ENCODE data around the gene FMC1.

FMC1 gene

DNA sequence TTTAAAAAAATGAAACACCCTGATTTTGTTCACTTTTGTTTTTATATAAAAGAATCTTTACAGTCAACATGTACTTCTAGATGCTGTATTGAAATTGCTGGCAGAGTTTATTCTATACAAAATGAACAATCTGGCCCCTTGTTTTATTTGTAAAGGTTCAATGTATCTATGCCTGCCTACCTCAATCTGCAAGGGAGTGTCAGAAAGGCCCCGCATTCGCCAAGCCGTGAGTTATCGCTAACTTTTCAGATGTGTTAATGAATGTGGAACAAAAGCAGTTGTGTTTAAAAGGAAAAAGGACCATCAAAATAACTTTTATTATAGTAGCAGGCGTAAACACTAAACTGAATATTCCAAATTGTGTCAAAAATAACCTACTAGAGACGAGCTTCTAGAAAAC, 33.1 kb downstream of the FMC1 start:
- Histone ChIP-seq H3K36me3 (ENCODE audit: control insufficient read depth in 2 of 2, insufficient read depth in 2 of 2, low read length in 2 of 2) (peaks cover 13 to 17% of the 10 kb centered on the region in 2 donors), H3K9me3 (ENCODE audit: control insufficient read depth in 2 of 2, low read length in 2 of 2) (no peaks in the 10 kb centered on the region), H3K4me3 (ENCODE audit: low read length in 2 of 2) (no peak overlapping the region), H3K9ac (ENCODE audit: low read length in 2 of 2) (no peak overlapping the region), H3K27ac (ENCODE audit: low read length) (no peak overlapping the region), H3K4me1 (ENCODE audit: control insufficient read depth, insufficient read depth, low read length) (peaks cover 4% of the 10 kb centered on the region), H3K27me3 (ENCODE audit: control insufficient read depth in 1 of 2, insufficient read depth in 2 of 2, low read length in 2 of 2) (no peaks in the 10 kb centered on the region)

DNA sequence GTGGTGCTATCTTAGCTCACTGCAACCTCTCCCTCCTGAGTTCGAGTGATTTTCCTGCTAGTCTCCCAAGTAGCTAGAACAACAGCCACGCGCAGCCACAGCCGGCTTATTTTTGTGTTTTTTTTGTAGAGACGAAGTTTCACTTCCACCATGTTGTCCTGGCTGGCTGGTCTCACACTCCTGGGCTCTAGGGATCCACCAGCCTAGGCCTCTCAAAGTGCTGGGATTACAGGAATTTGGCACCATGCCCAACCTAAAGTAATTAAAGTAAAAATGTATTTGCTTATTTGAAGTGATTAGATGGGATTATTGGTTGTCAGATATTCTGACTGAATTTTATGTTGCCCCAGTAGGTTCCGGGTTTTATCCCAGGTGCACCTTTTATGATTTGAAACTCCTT, 41.3 kb downstream of the FMC1 start:
- peaks cover 15 to 19% of the 10 kb centered on the region in 2 donors for H3K36me3 ChIP-seq (ENCODE audit: control insufficient read depth in 2 of 2, insufficient read depth in 2 of 2, low read length in 2 of 2)

DNA sequence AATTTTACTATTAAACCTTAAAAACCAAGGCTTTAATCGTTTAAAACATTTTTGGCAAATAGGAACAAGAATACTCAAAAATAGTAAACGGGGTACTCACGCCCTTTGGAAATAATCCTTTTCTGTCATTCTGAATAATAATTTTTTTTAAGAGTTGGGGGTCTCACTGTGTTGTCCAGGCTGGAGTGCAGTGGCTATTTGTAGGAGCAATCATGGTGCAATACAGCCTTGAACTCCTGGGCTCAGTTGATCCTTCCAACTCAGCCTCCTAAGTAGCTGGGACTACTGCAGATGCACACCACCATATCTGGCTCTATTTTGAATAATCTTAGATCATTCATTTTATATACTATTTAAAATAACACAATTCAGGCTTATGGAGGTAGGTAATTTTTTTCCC, 43.5 kb downstream of the FMC1 start:
- H3K4me1 ChIP-seq (ENCODE audit: control insufficient read depth, insufficient read depth, low read length) = no peaks in the 10 kb centered on the region
- H3K9ac ChIP-seq (ENCODE audit: low read length in 2 of 2) = no peak overlapping the region
- H3K27ac ChIP-seq (ENCODE audit: low read length) = no peak overlapping the region
- no peaks in the 10 kb centered on the region for H3K27me3 ChIP-seq (ENCODE audit: control insufficient read depth in 1 of 2, insufficient read depth in 2 of 2, low read length in 2 of 2)
- no peak overlapping the region for H3K4me3 ChIP-seq (ENCODE audit: low read length in 2 of 2)
- H3K36me3 ChIP-seq (ENCODE audit: control insufficient read depth in 2 of 2, insufficient read depth in 2 of 2, low read length in 2 of 2) = peaks cover 6 to 10% of the 10 kb centered on the region in 2 donors
- H3K9me3 ChIP-seq (ENCODE audit: control insufficient read depth in 2 of 2, low read length in 2 of 2) = no peaks in the 10 kb centered on the region

More for the DNA sequence above, 41.3 kb downstream of the FMC1 start:
- H3K4me3 ChIP-seq (ENCODE audit: low read length in 2 of 2) = no peak overlapping the region
- H3K9ac ChIP-seq (ENCODE audit: low read length in 2 of 2) = no peak overlapping the region
- H3K9me3 ChIP-seq (ENCODE audit: control insufficient read depth in 2 of 2, low read length in 2 of 2) = no peaks in the 10 kb centered on the region
- no peaks in the 10 kb centered on the region for H3K27me3 ChIP-seq (ENCODE audit: control insufficient read depth in 1 of 2, insufficient read depth in 2 of 2, low read length in 2 of 2)
- H3K27ac ChIP-seq (ENCODE audit: low read length) = no peak overlapping the region
- no peaks in the 10 kb centered on the region for H3K4me1 ChIP-seq (ENCODE audit: control insufficient read depth, insufficient read depth, low read length)

DNA sequence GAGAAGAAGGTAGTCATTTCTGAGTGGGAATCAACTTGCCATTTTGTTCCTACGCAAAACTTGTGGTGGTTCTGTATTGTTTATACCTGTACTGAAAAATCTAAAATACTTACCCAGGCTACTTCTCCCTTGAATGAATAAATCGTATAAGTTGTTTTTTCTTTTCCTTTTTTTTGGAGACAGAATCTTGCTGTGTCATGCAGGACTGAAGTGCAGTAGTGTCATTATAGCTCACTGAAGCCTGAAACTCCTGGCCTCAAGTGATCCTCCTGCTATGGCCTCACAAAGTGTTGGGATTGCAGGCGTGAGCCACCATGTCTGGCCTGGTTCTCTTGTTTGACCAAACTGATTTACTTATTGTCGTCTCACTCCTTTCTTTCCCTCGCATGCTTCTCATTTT, 46.5 kb downstream of the FMC1 start:
- Histone ChIP-seq H3K4me3 (ENCODE audit: low read length in 2 of 2) (no peak overlapping the region), H3K36me3 (ENCODE audit: control insufficient read depth in 2 of 2, insufficient read depth in 2 of 2, low read length in 2 of 2) (peaks cover 5 to 13% of the 10 kb centered on the region in 2 donors), H3K4me1 (ENCODE audit: control insufficient read depth, insufficient read depth, low read length) (no peaks in the 10 kb centered on the region), H3K27me3 (ENCODE audit: control insufficient read depth in 1 of 2, insufficient read depth in 2 of 2, low read length in 2 of 2) (no peaks in the 10 kb centered on the region), H3K27ac (ENCODE audit: low read length) (no peak overlapping the region), H3K9me3 (ENCODE audit: control insufficient read depth in 2 of 2, low read length in 2 of 2) (no peaks in the 10 kb centered on the region), H3K9ac (ENCODE audit: low read length in 2 of 2) (no peak overlapping the region)

DNA sequence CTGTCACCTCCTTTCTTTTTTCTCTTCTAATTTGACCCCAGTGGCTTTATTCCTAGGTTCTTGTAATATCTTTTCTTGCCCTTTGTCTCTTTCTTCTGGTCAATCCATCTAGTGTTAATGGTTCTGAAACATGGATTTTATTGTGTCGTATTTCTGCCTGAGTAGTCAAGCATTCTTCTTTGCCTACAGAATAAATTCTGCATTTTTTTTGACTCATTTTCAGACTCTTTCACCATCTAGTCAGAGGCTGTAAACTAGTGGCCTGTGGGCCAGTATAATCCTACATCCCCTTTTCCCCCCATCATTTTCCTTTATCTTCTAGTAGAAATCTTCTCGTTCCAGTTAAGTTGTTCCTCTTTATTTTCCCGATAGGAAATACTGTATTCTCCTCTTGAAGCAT, 48.0 kb downstream of the FMC1 start:
- Histone ChIP-seq H3K27ac (ENCODE audit: low read length) (no peak overlapping the region), H3K27me3 (ENCODE audit: control insufficient read depth in 1 of 2, insufficient read depth in 2 of 2, low read length in 2 of 2) (no peaks in the 10 kb centered on the region), H3K36me3 (ENCODE audit: control insufficient read depth in 2 of 2, insufficient read depth in 2 of 2, low read length in 2 of 2) (peaks cover 5 to 17% of the 10 kb centered on the region in 2 donors), H3K9ac (ENCODE audit: low read length in 2 of 2) (no peak overlapping the region), H3K9me3 (ENCODE audit: control insufficient read depth in 2 of 2, low read length in 2 of 2) (no peaks in the 10 kb centered on the region), H3K4me1 (ENCODE audit: control insufficient read depth, insufficient read depth, low read length) (no peaks in the 10 kb centered on the region), H3K4me3 (ENCODE audit: low read length in 2 of 2) (no peak overlapping the region)

DNA sequence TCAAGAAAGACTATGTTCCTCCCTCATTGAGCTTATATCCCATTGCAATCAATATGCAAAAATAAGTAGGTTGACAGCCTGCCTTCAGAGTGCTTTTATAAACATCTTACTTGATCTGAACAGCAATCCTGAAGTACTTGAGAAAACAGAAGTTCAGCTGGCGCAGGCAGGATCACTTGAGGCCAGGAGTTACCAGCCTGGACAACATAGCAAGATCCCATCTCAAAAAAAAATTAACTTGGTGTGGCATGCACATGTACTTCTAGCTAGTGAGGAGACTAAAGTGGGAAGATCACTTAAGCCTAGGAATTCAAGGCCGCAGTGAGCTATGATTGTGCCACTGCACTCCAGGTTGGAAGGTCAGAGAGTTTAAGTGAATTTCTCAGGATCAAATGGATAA, 48.6 kb downstream of the FMC1 start:
- H3K4me1 ChIP-seq (ENCODE audit: control insufficient read depth, insufficient read depth, low read length) = no peaks in the 10 kb centered on the region
- no peak overlapping the region for H3K9ac ChIP-seq (ENCODE audit: low read length in 2 of 2)
- H3K9me3 ChIP-seq (ENCODE audit: control insufficient read depth in 2 of 2, low read length in 2 of 2) = no peaks in the 10 kb centered on the region
- H3K4me3 ChIP-seq (ENCODE audit: low read length in 2 of 2) = no peak overlapping the region
- H3K27me3 ChIP-seq (ENCODE audit: control insufficient read depth in 1 of 2, insufficient read depth in 2 of 2, low read length in 2 of 2) = no peaks in the 10 kb centered on the region
- H3K27ac ChIP-seq (ENCODE audit: low read length) = no peak overlapping the region
- H3K36me3 ChIP-seq (ENCODE audit: control insufficient read depth in 2 of 2, insufficient read depth in 2 of 2, low read length in 2 of 2) = peaks cover 5 to 18% of the 10 kb centered on the region in 2 donors

DNA sequence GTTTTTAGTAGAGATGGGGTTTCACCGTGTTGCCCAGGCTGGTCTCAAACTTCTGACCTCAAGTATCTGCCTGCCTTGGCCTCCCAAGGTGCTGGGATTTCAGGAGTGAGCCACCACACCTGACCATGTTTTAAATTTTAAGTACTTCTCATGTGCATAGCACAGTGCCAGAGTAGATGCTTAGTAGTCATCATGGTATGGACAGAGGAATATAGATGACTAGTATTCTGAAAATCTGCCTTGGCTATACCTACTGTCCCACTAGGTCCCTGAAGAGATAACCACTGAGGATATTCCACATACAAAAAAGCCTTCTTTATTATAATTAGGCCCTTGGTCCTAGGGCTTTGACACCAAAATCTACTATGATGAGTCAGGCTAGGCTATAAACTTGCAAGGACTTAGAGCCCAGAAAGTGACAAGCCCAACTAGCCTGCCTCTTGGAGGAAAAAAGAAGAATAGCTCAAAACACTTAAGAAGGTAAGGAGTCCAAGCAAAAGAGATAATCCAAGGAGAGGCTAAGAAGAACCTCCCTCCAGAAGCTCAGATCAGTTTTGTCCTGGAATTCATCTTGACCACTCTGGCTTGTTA, 52.6 kb downstream of the FMC1 start:
- peaks cover 3% of the 10 kb centered on the region for H3K4me1 ChIP-seq (ENCODE audit: control insufficient read depth, insufficient read depth, low read length)
- no peak overlapping the region for H3K9ac ChIP-seq (ENCODE audit: low read length in 2 of 2)
- H3K4me3 ChIP-seq (ENCODE audit: low read length in 2 of 2) = no peak overlapping the region
- no peak overlapping the region for H3K27ac ChIP-seq (ENCODE audit: low read length)
- H3K9me3 ChIP-seq (ENCODE audit: control insufficient read depth in 2 of 2, low read length in 2 of 2) = no peaks in the 10 kb centered on the region
- no peaks in the 10 kb centered on the region for H3K27me3 ChIP-seq (ENCODE audit: control insufficient read depth in 1 of 2, insufficient read depth in 2 of 2, low read length in 2 of 2)
- peaks cover 0 to 9% of the 10 kb centered on the region in 2 donors for H3K36me3 ChIP-seq (ENCODE audit: control insufficient read depth in 2 of 2, insufficient read depth in 2 of 2, low read length in 2 of 2)

DNA sequence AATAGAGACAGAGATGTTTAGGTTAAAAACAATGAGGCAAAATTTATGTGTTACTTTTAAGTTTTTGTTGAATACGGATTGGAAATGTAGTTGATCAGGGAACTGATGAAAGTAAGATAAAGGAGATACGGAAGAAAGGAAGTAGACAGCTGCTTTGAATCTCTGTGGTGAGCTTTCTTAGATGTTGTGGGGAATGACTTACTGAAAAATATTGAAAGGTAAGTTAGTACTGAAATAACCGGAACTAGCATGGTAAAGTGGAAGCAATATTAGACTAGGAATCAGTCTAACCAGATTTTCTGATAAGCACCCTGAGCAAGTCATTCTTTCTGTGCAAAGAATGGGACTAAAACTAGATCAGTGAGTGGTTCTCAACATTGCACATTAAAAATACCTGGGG, 53.4 kb downstream of the FMC1 start:
- Histone ChIP-seq H3K36me3 (ENCODE audit: control insufficient read depth in 2 of 2, insufficient read depth in 2 of 2, low read length in 2 of 2) (peaks cover 0 to 9% of the 10 kb centered on the region in 2 donors), H3K27ac (ENCODE audit: low read length) (no peak overlapping the region), H3K4me3 (ENCODE audit: low read length in 2 of 2) (no peak overlapping the region), H3K27me3 (ENCODE audit: control insufficient read depth in 1 of 2, insufficient read depth in 2 of 2, low read length in 2 of 2) (no peaks in the 10 kb centered on the region), H3K9ac (ENCODE audit: low read length in 2 of 2) (no peak overlapping the region), H3K4me1 (ENCODE audit: control insufficient read depth, insufficient read depth, low read length) (peaks cover 3% of the 10 kb centered on the region), H3K9me3 (ENCODE audit: control insufficient read depth in 2 of 2, low read length in 2 of 2) (no peaks in the 10 kb centered on the region)
